Fibroblast of the aortic adventitia (primary cell): ENCODE measurements around the gene GLI1. TPM values are rescaled to one million over a fixed set of nuclear protein-coding genes. Genes with fewer than 3 reads are reported as not detected.
A peak's percentile ranks its signal among the peaks of the same experiment; 100 is the strongest.
"Not testable (repeated sequence)": the region's sequence is repeated elsewhere in the genome, so short reads cannot be mapped to it uniquely, and the experiment has no call there.

Source experiments
- DNase-seq: peaks from one replicate; pipeline ENCODE4 v3.0.0-alpha.2; 2010; ENCODE audit warnings: low read depth
- H3K4me3 ChIP-seq: 2 replicates; pipeline ENCODE4 v1.5.1; 2011; ENCODE audit warnings: low read depth, mild to moderate bottlenecking, control low read depth, low read length, moderate library complexity
- CTCF ChIP-seq: IDR thresholded peaks from 2 replicates; pipeline ENCODE4 v1.5.1; 2011; ENCODE audit warnings: mild to moderate bottlenecking, low read length, control low read depth, inconsistent platforms; ENCODE audit not compliant: insufficient read depth
- total RNA-seq: library from RNA; depleted of rRNA; stranded (reverse); fragments of >200 nt; gene quantifications from 2 replicates; pipeline ENCODE4 v1.2.3, GENCODE V29; 2012; ENCODE audit warnings: low replicate concordance

Gene GLI1
- total RNA-seq, 1 donor: 1.1 TPM

- peak; percentile 26 for DNase-seq
- H3K4me3 ChIP-seq: no peak overlapping the region
- TF ChIP-seq CTCF: no peak
These were observed 56.5 kb downstream of the GLI1 start for GRCh38 chr12:57515934-57516541.

GRCh38 chr12:57516617-57517153 lies 57.1 kb downstream of the GLI1 start:
- H3K4me3 ChIP-seq: no peak overlapping the region
- no peak for DNase-seq

GRCh38 chr12:57517187-57517586 lies 57.6 kb downstream of the GLI1 start:
- peak; percentile 64 for DNase-seq
- no peak for TF ChIP-seq CTCF

More at GRCh38 chr12:57516617-57517153, 57.1 kb downstream of the GLI1 start:
- no peak for TF ChIP-seq CTCF

GRCh38 chr12:57517718-57518117 lies 58.1 kb downstream of the GLI1 start:
- peak overlapping the region; percentile 100 for H3K4me3 ChIP-seq
- not testable (repeated sequence) for DNase-seq

More at GRCh38 chr12:57517187-57517586, 57.6 kb downstream of the GLI1 start:
- peak overlapping the region; percentile 100 for H3K4me3 ChIP-seq

GRCh38 chr12:57518176-57518919 lies 58.8 kb downstream of the GLI1 start:
- DNase-seq: peak; percentile 51
- no peak for TF ChIP-seq CTCF

GRCh38 chr12:57518920-57519795 lies 59.6 kb downstream of the GLI1 start:
- peak overlapping the region; percentile 100 for H3K4me3 ChIP-seq
- no peak for TF ChIP-seq CTCF
- DNase-seq: peak; percentile 80

More at GRCh38 chr12:57518176-57518919, 58.8 kb downstream of the GLI1 start:
- peak overlapping the region; percentile 100 for H3K4me3 ChIP-seq

- TF ChIP-seq CTCF: no peak
- peak overlapping the region; percentile 100 for H3K4me3 ChIP-seq
- no peak for DNase-seq
These were observed 60.1 kb downstream of the GLI1 start for GRCh38 chr12:57519796-57520052.
